IMR-90 (cell line): ENCODE measurements around the gene MCM5. TPM values are rescaled to one million over a fixed set of nuclear protein-coding genes. Genes with fewer than 3 reads are reported as not detected.

Experiments
- ATAC-seq: fragments of 200-7000 bp; cut with Tn5 transposase; 2 replicates; pipeline ENCODE4 v1.9.1; 2020; ENCODE audit warnings: low read depth, mild to moderate bottlenecking, moderate library complexity
- BruUV-seq: library from RNA; stranded (reverse); fragments of 400-500 nt; replicated peaks from 2 replicates; lab custom pipeline; 2021; lab: Mats Ljungman, UMichigan
- CTCF ChIA-PET: fragments of 300-600 bp; formaldehyde crosslinking; extraction: SDS; loops from one replicate; lab custom pipeline; 2021; ENCODE audit warnings: antibody characterized with exemption; lab: Yijun Ruan, JAX
- POLR2A ChIA-PET: fragments of 300-600 bp; sonication (Branson Sonifier 250); formaldehyde crosslinking; loops from one replicate; lab custom pipeline; 2022; ENCODE audit warnings: antibody characterized with exemption; ENCODE audit not compliant: unreplicated experiment; lab: Charles Lee
- DNase-seq: peaks from one replicate; pipeline ENCODE4 v3.0.0; 2013
- H2AFZ ChIP-seq: replicated peaks from 2 replicates; pipeline ENCODE3; 2013; ENCODE audit warnings: low read length, mild to moderate bottlenecking; ENCODE audit not compliant: poor library complexity
- H2AK5ac ChIP-seq: 2 replicates; pipeline ENCODE4 v1.6.1; 2013; ENCODE audit warnings: low read depth, low read length, inconsistent platforms
- H2AK9ac ChIP-seq: replicated peaks from 2 replicates; pipeline ENCODE3; 2013; ENCODE audit warnings: mild to moderate bottlenecking, low read depth, low read length, moderate library complexity; ENCODE audit not compliant: poor library complexity
- H2BK120ac ChIP-seq: 2 replicates; pipeline ENCODE4 v1.6.1; 2013; ENCODE audit warnings: low read depth, low read length, inconsistent platforms
- H2BK15ac ChIP-seq: 3 replicates; pipeline ENCODE4 v1.6.1; 2013; ENCODE audit warnings: low read depth, low read length, inconsistent platforms
- H2BK20ac ChIP-seq: 2 replicates; pipeline ENCODE4 v1.6.1; 2013; ENCODE audit warnings: low read depth, mild to moderate bottlenecking, inconsistent platforms, low read length, moderate library complexity
- H2BK5ac ChIP-seq: 2 replicates; pipeline ENCODE4 v1.6.1; 2013; ENCODE audit warnings: mild to moderate bottlenecking, low read depth, low read length, inconsistent platforms; ENCODE audit not compliant: poor library complexity, severe bottlenecking
- H3K14ac ChIP-seq: replicated peaks from 2 replicates; pipeline ENCODE4 v1.6.1; 2013; ENCODE audit warnings: low read depth, low read length, inconsistent platforms
- H3K18ac ChIP-seq: 2 replicates; pipeline ENCODE4 v1.6.1; 2013; ENCODE audit warnings: low read depth, low read length, control low read depth
- H3K23ac ChIP-seq: 2 replicates; pipeline ENCODE4 v1.6.1; 2013; ENCODE audit warnings: low read depth, low read length, inconsistent platforms
- H3K27ac ChIP-seq: 2 replicates; pipeline ENCODE4 v1.5.1; 2013; ENCODE audit warnings: mild to moderate bottlenecking, control low read depth, low read length; ENCODE audit not compliant: insufficient read depth
- H3K27me3 ChIP-seq: 2 replicates; pipeline ENCODE4 v1.6.1; 2013; ENCODE audit warnings: low read length; ENCODE audit not compliant: control insufficient read depth, insufficient read depth
- H3K36me3 ChIP-seq: 2 replicates; pipeline ENCODE4 v1.6.1; 2013; ENCODE audit warnings: low read length, mixed read lengths; ENCODE audit not compliant: control insufficient read depth, insufficient read depth
- H3K4ac ChIP-seq: 2 replicates; pipeline ENCODE4 v1.6.1; 2013; ENCODE audit warnings: low read depth, low read length, inconsistent platforms
- H3K4me1 ChIP-seq: 2 replicates; pipeline ENCODE4 v1.6.1; 2013; ENCODE audit warnings: low read length, mixed read lengths; ENCODE audit not compliant: control insufficient read depth, insufficient read depth
- H3K4me2 ChIP-seq: 2 replicates; pipeline ENCODE4 v1.6.1; 2013; ENCODE audit warnings: low read depth, mild to moderate bottlenecking, control low read depth, low read length, moderate library complexity
- H3K4me3 ChIP-seq: 2 replicates; pipeline ENCODE4 v1.5.1; 2013; ENCODE audit warnings: low read depth, mild to moderate bottlenecking, control low read depth, low read length, moderate library complexity; ENCODE audit not compliant: insufficient read depth
- H3K56ac ChIP-seq: 2 replicates; pipeline ENCODE4 v1.6.1; 2013; ENCODE audit warnings: low read length, inconsistent platforms; ENCODE audit not compliant: insufficient read depth; ENCODE audit errors: extremely low read depth
- H3K79me1 ChIP-seq, 2 experiments: 2 replicates each; pipeline ENCODE4 v1.6.1; 2013; ENCODE audit warnings: low read length in 2 of 2, inconsistent platforms in 1 of 2, low read depth in 1 of 2
- H3K9ac ChIP-seq: 2 replicates; pipeline ENCODE4 v1.6.1; 2013; ENCODE audit warnings: low read depth, low read length, control low read depth
- H3K9me1 ChIP-seq: 2 replicates; pipeline ENCODE4 v1.6.1; 2013; ENCODE audit warnings: low read length, inconsistent platforms; ENCODE audit not compliant: insufficient read depth
- H3K9me3 ChIP-seq: 2 replicates; pipeline ENCODE4 v1.6.1; 2013; ENCODE audit warnings: low read length; ENCODE audit not compliant: control insufficient read depth, insufficient read depth
- H4K20me1 ChIP-seq: 2 replicates; pipeline ENCODE4 v1.6.1; 2013; ENCODE audit warnings: low read length, inconsistent platforms; ENCODE audit not compliant: insufficient read depth
- H4K5ac ChIP-seq: 2 replicates; pipeline ENCODE4 v1.6.1; 2013; ENCODE audit warnings: mild to moderate bottlenecking, low read depth, low read length, control low read depth
- H4K8ac ChIP-seq, 2 experiments: 2 replicates each; pipeline ENCODE4 v1.6.1; 2013; ENCODE audit warnings: low read depth in 2 of 2, low read length in 2 of 2, control low read depth in 1 of 2, inconsistent platforms in 1 of 2
- H4K91ac ChIP-seq: 2 replicates; pipeline ENCODE4 v1.6.1; 2013; ENCODE audit warnings: low read depth, low read length, inconsistent platforms; ENCODE audit not compliant: insufficient read depth
- RAD21 ChIP-seq: IDR thresholded peaks from 2 replicates; pipeline ENCODE4 v1.6.1; 2012; ENCODE audit warnings: low read length, improper control_type of control experiment
- WGBS, 2 experiments: methylation state at CpG; one replicate each; pipeline versions ENCODE4 v1.1.5 to v1.1.7; 2013; ENCODE audit warnings: missing lambda C conversion rate in 2 of 2; ENCODE audit not compliant: insufficient read length in 1 of 2; ENCODE audit errors: extremely low coverage in 2 of 2; 5-methylcytosine and 5-hydroxymethylcytosine counted together
- dilution Hi-C: fragments of 300-500 bp; cut with HindIII; formaldehyde crosslinking; loops from one replicate; pipeline ENCODE4 v1.14.3; 2018; ENCODE audit warnings: low sequenced_read_pairs; ENCODE audit not compliant: unreplicated experiment
- in situ Hi-C: fragments of 300-500 bp; cut with MboI; formaldehyde crosslinking; loops from 3 replicates; pipeline ENCODE4 v1.14.3; 2019; ENCODE audit warnings: low sequenced_read_pairs, inconsistent platforms, mixed read lengths
- intact Hi-C: fragments of 100-400 bp; cut with micrococcal nuclease; formaldehyde crosslinking; loops from 2 replicates; pipeline ENCODE4 v1.10.0; 2022
- polyA plus RNA-seq, 3 experiments: library from polyadenylated mRNA; depleted of rRNA; stranded (reverse); fragments of >200 nt; gene quantifications; 2 replicates each; pipeline ENCODE4 v1.2.3, GENCODE V29; 2012; ENCODE audit warnings: low replicate concordance in 1 of 3
- total RNA-seq: library from RNA; depleted of rRNA; stranded (reverse); fragments of >200 nt; gene quantifications from 2 replicates; pipeline ENCODE4 v1.2.3, GENCODE V29; 2012

Gene MCM5
- total and polyA plus RNA-seq, 2 of the 4 experiments (the other 2 are of a cell fraction) = 43.0 to 58.6 TPM

GRCh38 chr22:35383679-35384071 lies 16.3 kb upstream of the MCM5 start:
- ATAC-seq = no peak
- ChIA-PET CTCF (no interaction called here), POLR2A (no interaction called here)
- Histone ChIP-seq H3K79me1 (peaks cover 22 to 59% of the 10 kb centered on the region in 2 experiments), H3K14ac (no peak overlapping the region), H3K23ac (no peak overlapping the region), H3K9me3 (no peaks in the 10 kb centered on the region), H3K18ac (no peak overlapping the region), H2BK15ac (no peak overlapping the region), H3K36me3 (peaks cover 42% of the 10 kb centered on the region), H2BK20ac (no peak overlapping the region), H2BK120ac (no peak overlapping the region), H3K27me3 (no peaks in the 10 kb centered on the region), H3K56ac (no peak overlapping the region), H2AFZ (no peak overlapping the region), H3K9ac (no peak overlapping the region), H3K9me1 (peaks cover 11% of the 10 kb centered on the region; the same call in 1 of the 2 replicates), H3K4me2 (peak overlapping the region; percentile 39; the same call in 1 of the 2 replicates), H2BK5ac (no peak overlapping the region), H3K4me1 (peaks cover 18% of the 10 kb centered on the region), H3K27ac (no peak overlapping the region), H4K91ac (no peak overlapping the region), H2AK9ac (no peak overlapping the region), H4K8ac (no peak overlapping the region), H2AK5ac (no peak overlapping the region), H4K5ac (no peak overlapping the region), H3K4ac (no peak overlapping the region), H3K4me3 (no peak overlapping the region), H4K20me1 (peaks cover 16% of the 10 kb centered on the region; the same call in 1 of the 2 replicates)
- BruUV-seq = no TSS peak
- intact Hi-C loops = no loop called here
- no peak for DNase-seq
- TF ChIP-seq RAD21 = no peak
- no CpG with 5 or more reads among the region's 3 CpGs for WGBS, 2 experiments
- in situ Hi-C loops = no loop called here
- dilution Hi-C loops = no loop called here
